Endothelial cell of umbilical vein (primary cell): ENCODE measurements around the gene WIZ. TPM values are rescaled to one million over a fixed set of nuclear protein-coding genes. Genes with fewer than 3 reads are reported as not detected.

Experiments
- BruUV-seq: library from RNA; stranded (reverse); fragments of 400-500 nt; replicated peaks from 2 replicates; lab custom pipeline; 2021; lab: Mats Ljungman, UMichigan
- CTCF ChIA-PET: fragments of 300-600, 350-600 bp; sonication (Branson Sonifier 250); formaldehyde crosslinking; loops from one replicate; lab custom pipeline; 2021; ENCODE audit warnings: antibody characterized with exemption, inconsistent platforms; lab: Charles Lee
- POLR2A ChIA-PET: fragments of 300-600, 350-600 bp; sonication (Branson Sonifier 250); formaldehyde crosslinking; loops from one replicate; lab custom pipeline; 2021; ENCODE audit warnings: antibody characterized with exemption, inconsistent platforms; lab: Charles Lee
- DNase-seq: peaks from one replicate; pipeline ENCODE4 v3.0.0-alpha.2; 2011; ENCODE audit warnings: low read depth, low spot score
- FAIRE-seq: peaks from 2 replicates; lab custom pipeline; 2011; peaks lifted over from hg19 to GRCh38; lab: Jason Lieb, UNC
- H2AFZ ChIP-seq: 2 replicates; pipeline ENCODE4 v1.6.0; 2012; ENCODE audit warnings: low read depth, low read length, control low read depth, inconsistent platforms
- H3K27ac ChIP-seq: 2 replicates; pipeline ENCODE4 v1.5.1; 2011; ENCODE audit warnings: low read depth, mild to moderate bottlenecking, control low read depth, low read length, moderate library complexity; ENCODE audit not compliant: insufficient read depth
- H3K27me3 ChIP-seq, 2 experiments: 2 replicates each; pipeline versions ENCODE4 v1.6.0 to v1.6.1; 2011; ENCODE audit warnings: low read length in 2 of 2, mixed read lengths in 1 of 2; ENCODE audit not compliant: control insufficient read depth in 2 of 2, insufficient read depth in 2 of 2
- H3K36me3 ChIP-seq, 2 experiments: 2 replicates in 1 of 2; 3 replicates in 1 of 2; pipeline ENCODE4 v1.5.1; 2011; ENCODE audit warnings: low read length in 2 of 2, mild to moderate bottlenecking in 1 of 2, moderate library complexity in 1 of 2; ENCODE audit not compliant: control insufficient read depth in 2 of 2, insufficient read depth in 2 of 2; ENCODE audit errors: extremely low read depth in 1 of 2
- H3K4me1 ChIP-seq: 3 replicates; pipeline ENCODE4 v1.5.1; 2011; ENCODE audit warnings: mild to moderate bottlenecking, low read length; ENCODE audit not compliant: control insufficient read depth, insufficient read depth; ENCODE audit errors: extremely low read depth
- H3K4me2 ChIP-seq: 2 replicates; pipeline ENCODE4 v1.6.1; 2011; ENCODE audit warnings: low read length, control low read depth, mixed read lengths; ENCODE audit not compliant: insufficient read depth
- H3K4me3 ChIP-seq, 3 experiments: fragments of 200-600 bp in 1 of 3; sonication (generic), shearing (Covaris generic) in 1 of 3; replicated peaks in 1 of 3; 2 replicates each; pipeline ENCODE4 v1.5.1; 2011 to 2016; ENCODE audit warnings: control low read depth in 3 of 3, low read length in 3 of 3, mild to moderate bottlenecking in 2 of 3, inconsistent platforms in 1 of 3, low read depth in 1 of 3, moderate library complexity in 1 of 3; ENCODE audit not compliant: insufficient read depth in 1 of 3
- H3K79me2 ChIP-seq: 2 replicates; pipeline ENCODE4 v1.6.0; 2012; ENCODE audit warnings: low read length, inconsistent platforms; ENCODE audit not compliant: control insufficient read depth, insufficient read depth
- H3K9ac ChIP-seq: replicated peaks from 2 replicates; pipeline ENCODE3; 2011; ENCODE audit warnings: low read length, control low read depth; ENCODE audit not compliant: insufficient read depth; ENCODE audit errors: extremely low read depth
- H3K9me1 ChIP-seq: replicated peaks from 3 replicates; pipeline ENCODE4 v1.6.0; 2011; ENCODE audit warnings: mild to moderate bottlenecking, low read length; ENCODE audit not compliant: control insufficient read depth, insufficient read depth; ENCODE audit errors: extremely low read depth
- H3K9me3 ChIP-seq: replicated peaks from 2 replicates; pipeline ENCODE4 v1.5.1; 2012; ENCODE audit warnings: low read length, inconsistent platforms; ENCODE audit not compliant: control insufficient read depth, insufficient read depth
- H4K20me1 ChIP-seq: replicated peaks from 2 replicates; pipeline ENCODE3; 2011; ENCODE audit warnings: mild to moderate bottlenecking, low read length; ENCODE audit not compliant: control insufficient read depth, insufficient read depth; ENCODE audit errors: extremely low read depth
- CTCF ChIP-seq, 2 donors: IDR thresholded peaks; 1 replicate in 1 of 2; 2 replicates in 1 of 2; pipeline ENCODE4 v1.5.1; 2011; ENCODE audit warnings: low read length in 2 of 2, mild to moderate bottlenecking in 2 of 2, moderate library complexity in 2 of 2, control low read depth in 1 of 2, inconsistent platforms in 1 of 2, low read depth in 1 of 2; ENCODE audit not compliant: insufficient read depth in 1 of 2; ENCODE audit errors: extremely low read depth in 1 of 2
- EZH2 ChIP-seq: IDR thresholded peaks from 2 replicates; pipeline ENCODE4 v1.6.1; 2012; ENCODE audit warnings: borderline replicate concordance, low read depth, mild to moderate bottlenecking, moderate library complexity, low read length, inconsistent platforms; ENCODE audit not compliant: severe bottlenecking
- FOS ChIP-seq: IDR thresholded peaks from 2 replicates; pipeline ENCODE4 v1.6.1; 2011; ENCODE audit warnings: mild to moderate bottlenecking, low read length, moderate library complexity, borderline replicate concordance; ENCODE audit not compliant: insufficient read depth
- GATA2 ChIP-seq: IDR thresholded peaks from 2 replicates; pipeline ENCODE4 v1.7.0; 2011; ENCODE audit warnings: low read depth, mild to moderate bottlenecking, moderate library complexity, mixed read lengths, low read length; ENCODE audit not compliant: insufficient read length, insufficient read depth
- JUN ChIP-seq: IDR thresholded peaks from 2 replicates; pipeline ENCODE4 v1.6.1; 2011; ENCODE audit warnings: borderline replicate concordance, low read depth; ENCODE audit not compliant: insufficient read length, insufficient read depth
- MAX ChIP-seq: IDR thresholded peaks from 2 replicates; pipeline ENCODE4 v1.6.1; 2011; ENCODE audit not compliant: insufficient read depth, insufficient read length
- MYC ChIP-seq: IDR thresholded peaks from one replicate; pipeline ENCODE4 v1.6.1; 2011; ENCODE audit warnings: mild to moderate bottlenecking, low read depth, low read length
- POLR2A ChIP-seq: IDR thresholded peaks from 2 replicates; pipeline ENCODE4 v1.6.1; 2012; ENCODE audit warnings: low read depth, mild to moderate bottlenecking, control low read depth, low read length
- POLR2AphosphoS5 ChIP-seq: IDR thresholded peaks from 2 replicates; pipeline ENCODE4 v1.6.1; 2012; ENCODE audit warnings: low read depth, mild to moderate bottlenecking, control low read depth, low read length, moderate library complexity; ENCODE audit not compliant: insufficient read depth
- dilution Hi-C: fragments of 300-500 bp; cut with MboI; formaldehyde crosslinking; loops from one replicate; pipeline ENCODE4 v1.15.0; 2019; ENCODE audit warnings: low sequenced_read_pairs; ENCODE audit not compliant: extremely low pct_ligation_motif_present
- intact Hi-C: fragments of 100-400 bp; cut with micrococcal nuclease; formaldehyde crosslinking; loops from one replicate; pipeline ENCODE4 v1.10.0; 2022
- polyA plus RNA-seq, 4 experiments: library from polyadenylated mRNA; depleted of rRNA in 3 of 4; stranded (reverse) in 3 of 4; unstranded in 1 of 4; fragments of >200 nt; gene quantifications; 2 replicates each; pipeline versions ENCODE4 v1.2.1 to v1.2.3, GENCODE V29; 2011 to 2012; ENCODE audit warnings: missing spikeins in 1 of 4
- total RNA-seq: library from RNA; stranded (reverse); gene quantifications from 2 replicates; pipeline ENCODE4 v1.2.3, GENCODE V29; 2021

Gene WIZ
- total and polyA plus RNA-seq, 2 donors (not counting 3 experiments of a cell fraction or from before 2014, with no cell fraction given), result 21.0 to 47.2 TPM

GRCh38 chr19:15452111-15453047, 2.6 kb upstream of the WIZ start:
- Histone ChIP-seq H3K36me3 (no peaks in the 10 kb centered on the region), H2AFZ (peak overlapping the region; percentile 96), H3K9me1 (no peaks in the 10 kb centered on the region), H3K9me3 (no peaks in the 10 kb centered on the region), H3K4me3 (peak overlapping the region; percentile 12 to 36 (median 31)), H3K4me2 (peak overlapping the region; percentile 69), H3K27me3 (peaks cover 9 to 10% of the 10 kb centered on the region in 2 experiments), H3K4me1 (peaks cover 17% of the 10 kb centered on the region), H3K79me2 (no peaks in the 10 kb centered on the region), H4K20me1 (no peaks in the 10 kb centered on the region), H3K9ac (no peak overlapping the region), H3K27ac (no peak overlapping the region)
- ChIA-PET POLR2A (interaction anchor here (0.6 to 1.7 kb wide), 6 partner anchors 9 to 103 kb away, joined by 4 to 11 read pairs (median 4); partner anchors contain the start of gene AKAP8L), CTCF (interaction anchor here (0.5 to 7.1 kb wide), 10 partner anchors 12 to 279 kb away, joined by 3 to 60 read pairs (median 5); partner anchors contain the start of genes AKAP8, AKAP8L and RASAL3)
- DNase-seq (peak; percentile 94), FAIRE-seq (peak; percentile 93)
- dilution Hi-C loops, result no loop called here
- TF ChIP-seq CTCF (IDR thresholded peaks at IDR 0.05; ENCODE audit: extremely low read depth in 1 of 2, insufficient read depth in 1 of 2, low read depth in 1 of 2, low read length in 2 of 2), result no peak
- no peak for TF ChIP-seq POLR2AphosphoS5
- no peak for TF ChIP-seq FOS
- TF ChIP-seq JUN, result no peak
- no peak for TF ChIP-seq POLR2A
- no peak for TF ChIP-seq MYC
- no peak for TF ChIP-seq EZH2
- TF ChIP-seq MAX, result no peak
- no peak for TF ChIP-seq GATA2
- intact Hi-C loops, result loop anchor here (1.0 kb wide), 4 partner anchors 15 to 104 kb away; no protein-coding TSS in a partner anchor
- no TSS peak for BruUV-seq
